NT2/D1 (cell line): ENCODE measurements around the gene MS4A10.

Source experiments
- YY1 ChIP-seq: IDR thresholded peaks from 2 replicates; pipeline ENCODE4 v1.6.1; 2011; ENCODE audit not compliant: insufficient read length, insufficient read depth
- ZNF274 ChIP-seq: IDR thresholded peaks from 2 replicates; pipeline ENCODE4 v1.6.1; 2011; ENCODE audit warnings: mild to moderate bottlenecking, low read depth, low read length

DNA sequence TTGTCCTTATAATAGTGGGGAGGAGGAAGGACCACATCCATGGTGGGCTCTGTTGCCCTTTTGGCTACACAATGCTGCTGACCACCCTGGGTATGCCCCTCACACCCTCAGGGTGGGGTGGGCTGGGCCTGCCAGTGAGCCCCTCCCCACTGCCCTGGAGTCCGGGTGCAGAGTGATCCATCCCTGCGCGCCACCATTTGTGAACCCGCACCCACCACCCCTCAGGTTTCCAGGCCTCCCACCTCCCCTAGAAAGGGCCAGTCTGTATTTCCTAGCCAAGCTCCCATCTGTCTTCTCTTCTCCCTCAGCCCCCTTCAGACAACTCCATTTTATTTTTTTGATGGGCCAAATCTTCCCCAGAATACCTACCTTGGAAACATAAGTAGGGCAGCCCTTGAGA lies 25.0 kb downstream of the MS4A10 start:
- TF ChIP-seq ZNF274 = no peak
- no peak for TF ChIP-seq YY1
